GM23338 (cell line): ENCODE measurements around the gene ORC4. TPM values are rescaled to one million over a fixed set of nuclear protein-coding genes. Genes with fewer than 3 reads are reported as not detected.

Experiments used
- ATAC-seq: fragments of 200-7000 bp; cut with Tn5 transposase; 3 replicates; pipeline ENCODE4 v1.9.1; 2020
- DNase-seq: peaks from one replicate; pipeline ENCODE4 v3.0.0-alpha.2; 2015; ENCODE audit warnings: low spot score
- H2AFZ ChIP-seq: fragments of 200-600 bp; sonication (generic); 2 replicates; pipeline ENCODE4 v1.8.0; 2016; ENCODE audit warnings: antibody characterized with exemption, mild to moderate bottlenecking, moderate library complexity
- H3F3A ChIP-seq: fragments of 200-600 bp; sonication (generic); replicated peaks from 2 replicates; pipeline ENCODE4 v1.8.0; 2017; ENCODE audit warnings: antibody characterized with exemption, mixed run types, low read depth
- H3K27ac ChIP-seq: fragments of 200-600 bp; sonication (generic); 2 replicates; pipeline ENCODE4 v1.6.1; 2016; ENCODE audit warnings: low read depth
- H3K27me3 ChIP-seq: fragments of 200-600 bp; sonication (generic); 2 replicates; pipeline ENCODE4 v1.8.0; 2016; ENCODE audit warnings: mild to moderate bottlenecking, mixed run types, moderate library complexity; ENCODE audit not compliant: insufficient read depth
- H3K36me3 ChIP-seq: fragments of 200-600 bp; sonication (generic); 2 replicates; pipeline ENCODE4 v1.8.0; 2016; ENCODE audit warnings: mild to moderate bottlenecking; ENCODE audit not compliant: insufficient read depth
- H3K4me1 ChIP-seq: fragments of 200-600 bp; sonication (generic); 2 replicates; pipeline ENCODE4 v1.8.0; 2016; ENCODE audit warnings: mild to moderate bottlenecking, moderate library complexity; ENCODE audit not compliant: insufficient read depth
- H3K4me2 ChIP-seq: fragments of 200-600 bp; sonication (generic); 2 replicates; pipeline ENCODE4 v1.7.1; 2017; ENCODE audit warnings: mixed run types
- H3K4me3 ChIP-seq: fragments of 200-600 bp; sonication (generic); 2 replicates; pipeline ENCODE4 v1.6.1; 2016; ENCODE audit warnings: mixed run types
- H3K79me2 ChIP-seq: fragments of 200-600 bp; sonication (generic); replicated peaks from 2 replicates; pipeline ENCODE4 v1.8.0; 2017; ENCODE audit warnings: mild to moderate bottlenecking; ENCODE audit not compliant: insufficient read depth
- H3K9me2 ChIP-seq: fragments of 200-600 bp; sonication (generic); 2 replicates; pipeline ENCODE4 v1.8.0; 2017; ENCODE audit not compliant: insufficient read depth
- H4K20me1 ChIP-seq: fragments of 200-600 bp; sonication (generic); replicated peaks from 2 replicates; pipeline ENCODE4 v1.8.0; 2017; ENCODE audit warnings: mild to moderate bottlenecking; ENCODE audit not compliant: insufficient read depth
- H3K27ac Mint-ChIP-seq: 2 replicates; pipeline ENCODE4 v1.8.0; 2020; ENCODE audit warnings: inconsistent platforms, mild to moderate bottlenecking, moderate library complexity, mixed read lengths
- H3K27me3 Mint-ChIP-seq: 3 replicates; pipeline ENCODE4 v1.8.0; 2022; ENCODE audit warnings: low read depth, mild to moderate bottlenecking, moderate library complexity, mixed read lengths, inconsistent platforms; ENCODE audit not compliant: insufficient read depth, poor library complexity
- H3K36me3 Mint-ChIP-seq: 3 replicates; pipeline ENCODE4 v1.8.0; 2021; ENCODE audit warnings: low read depth, mild to moderate bottlenecking, inconsistent platforms, moderate library complexity, mixed read lengths
- H3K4me1 Mint-ChIP-seq: 3 replicates; pipeline ENCODE4 v1.8.0; 2020; ENCODE audit warnings: mild to moderate bottlenecking, inconsistent platforms, mixed read lengths
- H3K4me3 Mint-ChIP-seq: 3 replicates; pipeline ENCODE4 v1.8.0; 2021; ENCODE audit warnings: moderate library complexity, mild to moderate bottlenecking, inconsistent platforms, mixed read lengths
- H3K9me3 Mint-ChIP-seq: 3 replicates; pipeline ENCODE4 v1.8.0; 2020; ENCODE audit warnings: moderate library complexity, mild to moderate bottlenecking, inconsistent platforms, mixed read lengths
- CREB1 ChIP-seq: fragments of 250-450 bp; sonication (Bioruptor Pico); IDR thresholded peaks from 2 replicates; pipeline ENCODE4 v1.5.0; 2020; ENCODE audit warnings: low read depth, mild to moderate bottlenecking, moderate library complexity
- EZH2 ChIP-seq: fragments of 200-600 bp; sonication (generic); IDR thresholded peaks from one replicate; pipeline ENCODE4 v1.8.0; 2017; ENCODE audit warnings: antibody characterized with exemption, mild to moderate bottlenecking, low read depth; ENCODE audit not compliant: unreplicated experiment
- JUNB ChIP-seq: IDR thresholded peaks from one replicate; pipeline ENCODE4 v1.6.1; 2016; ENCODE audit warnings: antibody characterized with exemption; ENCODE audit not compliant: unreplicated experiment
- NANOG ChIP-seq: IDR thresholded peaks from 2 replicates; pipeline ENCODE4 v1.6.1; 2016; ENCODE audit warnings: antibody characterized with exemption, borderline replicate concordance
- POLR2AphosphoS5 ChIP-seq: IDR thresholded peaks from 2 replicates; pipeline ENCODE4 v1.6.1; 2016; ENCODE audit warnings: antibody characterized with exemption, low read depth
- STAT1 ChIP-seq: IDR thresholded peaks from one replicate; pipeline ENCODE4 v1.6.1; 2016; ENCODE audit warnings: antibody characterized with exemption; ENCODE audit not compliant: unreplicated experiment
- ZNF114 ChIP-seq: fragments of 250-450 bp; sonication (Bioruptor Pico); IDR thresholded peaks from 2 replicates; pipeline ENCODE4 v1.5.0; 2020; ENCODE audit warnings: mild to moderate bottlenecking, moderate library complexity
- ZNF331 ChIP-seq: fragments of 250-450 bp; sonication (Bioruptor Pico); IDR thresholded peaks from 2 replicates; pipeline ENCODE4 v1.5.0; 2020; ENCODE audit warnings: low read depth, mild to moderate bottlenecking, moderate library complexity
- polyA plus RNA-seq: library from polyadenylated mRNA; unstranded; fragments of >200 nt; fragmentation: Nextera tagmentation; extraction: Ambion mirVana; gene quantifications from 2 replicates; pipeline ENCODE4 v1.2.1, GENCODE V29; 2016
- total RNA-seq: library from RNA; depleted of rRNA; stranded (reverse); fragments of >200 nt; shearing (Covaris generic); gene quantifications from 2 replicates; pipeline ENCODE4 v1.2.3, GENCODE V29; 2014
- TF ChIP-seq, protein P1 (sequence below): IDR thresholded peaks from 2 replicates; pipeline ENCODE4 v1.6.1; 2016; ENCODE audit warnings: antibody characterized with exemption
- TF ChIP-seq, protein P2 (sequence below), 2 experiments: fragments of 200-600 bp in 1 of 2; sonication (generic) in 1 of 2; conservative IDR thresholded peaks; 2 replicates each; pipeline versions ENCODE4 v1.5.1 to v1.6.1; 2016 to 2017; ENCODE audit warnings: antibody characterized with exemption in 2 of 2, low read depth in 2 of 2, mild to moderate bottlenecking in 2 of 2, moderate library complexity in 1 of 2
- TF ChIP-seq, protein P3 (sequence below): fragments of 250-450 bp; sonication (Bioruptor Pico); IDR thresholded peaks from 2 replicates; pipeline ENCODE4 v1.5.0; 2020; ENCODE audit warnings: mild to moderate bottlenecking, moderate library complexity
- TF ChIP-seq, protein P4 (sequence below): IDR thresholded peaks from one replicate; pipeline ENCODE4 v1.6.1; 2018; ENCODE audit warnings: antibody characterized with exemption; ENCODE audit not compliant: unreplicated experiment

The ORC4 gene
- total and polyA plus RNA-seq, 2 experiments from 2014 or later, result 47.5 to 177 TPM

DNA sequence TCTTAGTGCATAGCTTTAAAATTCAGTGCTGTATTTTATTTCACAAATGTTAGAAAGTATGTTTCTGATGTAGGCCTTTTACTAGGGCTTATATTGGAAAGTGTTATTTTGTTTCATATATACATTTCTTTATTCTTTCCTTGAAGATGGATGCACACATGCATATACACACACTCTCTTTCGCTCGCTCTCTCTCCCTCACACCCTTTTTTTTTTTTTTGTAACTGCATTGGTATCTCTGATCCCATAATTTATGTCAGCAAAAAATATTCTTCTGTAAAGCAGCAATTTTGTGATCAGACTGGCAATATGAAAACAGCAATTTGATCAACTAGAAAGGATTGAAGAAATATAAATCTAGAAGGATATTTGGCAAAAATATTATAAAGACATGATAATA is 2.3 kb upstream of the ORC4 start:
- peak overlapping the region; percentile 99 for H3K4me3 Mint-ChIP-seq

More for the DNA sequence above, 2.3 kb upstream of the ORC4 start:
- Mint-ChIP-seq H3K27ac (no peak overlapping the region), H3K9me3 (no peaks in the 10 kb centered on the region), H3K36me3 (no peaks in the 10 kb centered on the region), H3K27me3 (peaks cover 4% of the 10 kb centered on the region), H3K4me1 (peaks cover 12% of the 10 kb centered on the region)
- H3K9me2 ChIP-seq, result no peaks in the 10 kb centered on the region
- H3K27ac ChIP-seq, result no peak overlapping the region
- H2AFZ ChIP-seq, result no peak overlapping the region
- peaks cover 89% of the 10 kb centered on the region for H3K79me2 ChIP-seq
- H3K4me2 ChIP-seq, result peak overlapping the region; percentile 81
- no peaks in the 10 kb centered on the region for H3K27me3 ChIP-seq
- DNase-seq, result no peak
- H3K36me3 ChIP-seq, result no peaks in the 10 kb centered on the region
- peak overlapping the region; percentile 86 for H3K4me3 ChIP-seq
- H4K20me1 ChIP-seq, result peaks cover 6% of the 10 kb centered on the region; the same call in 1 of the 2 replicates
- no peak for ATAC-seq
- TF ChIP-seq, protein P1, sequence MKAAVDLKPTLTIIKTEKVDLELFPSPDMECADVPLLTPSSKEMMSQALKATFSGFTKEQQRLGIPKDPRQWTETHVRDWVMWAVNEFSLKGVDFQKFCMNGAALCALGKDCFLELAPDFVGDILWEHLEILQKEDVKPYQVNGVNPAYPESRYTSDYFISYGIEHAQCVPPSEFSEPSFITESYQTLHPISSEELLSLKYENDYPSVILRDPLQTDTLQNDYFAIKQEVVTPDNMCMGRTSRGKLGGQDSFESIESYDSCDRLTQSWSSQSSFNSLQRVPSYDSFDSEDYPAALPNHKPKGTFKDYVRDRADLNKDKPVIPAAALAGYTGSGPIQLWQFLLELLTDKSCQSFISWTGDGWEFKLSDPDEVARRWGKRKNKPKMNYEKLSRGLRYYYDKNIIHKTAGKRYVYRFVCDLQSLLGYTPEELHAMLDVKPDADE, result no peak
- TF ChIP-seq, protein P2, sequence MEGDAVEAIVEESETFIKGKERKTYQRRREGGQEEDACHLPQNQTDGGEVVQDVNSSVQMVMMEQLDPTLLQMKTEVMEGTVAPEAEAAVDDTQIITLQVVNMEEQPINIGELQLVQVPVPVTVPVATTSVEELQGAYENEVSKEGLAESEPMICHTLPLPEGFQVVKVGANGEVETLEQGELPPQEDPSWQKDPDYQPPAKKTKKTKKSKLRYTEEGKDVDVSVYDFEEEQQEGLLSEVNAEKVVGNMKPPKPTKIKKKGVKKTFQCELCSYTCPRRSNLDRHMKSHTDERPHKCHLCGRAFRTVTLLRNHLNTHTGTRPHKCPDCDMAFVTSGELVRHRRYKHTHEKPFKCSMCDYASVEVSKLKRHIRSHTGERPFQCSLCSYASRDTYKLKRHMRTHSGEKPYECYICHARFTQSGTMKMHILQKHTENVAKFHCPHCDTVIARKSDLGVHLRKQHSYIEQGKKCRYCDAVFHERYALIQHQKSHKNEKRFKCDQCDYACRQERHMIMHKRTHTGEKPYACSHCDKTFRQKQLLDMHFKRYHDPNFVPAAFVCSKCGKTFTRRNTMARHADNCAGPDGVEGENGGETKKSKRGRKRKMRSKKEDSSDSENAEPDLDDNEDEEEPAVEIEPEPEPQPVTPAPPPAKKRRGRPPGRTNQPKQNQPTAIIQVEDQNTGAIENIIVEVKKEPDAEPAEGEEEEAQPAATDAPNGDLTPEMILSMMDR (conservative IDR thresholded peaks at IDR 0.05; ENCODE audit: low read depth in 2 of 2), result no peak
- TF ChIP-seq, protein P3, sequence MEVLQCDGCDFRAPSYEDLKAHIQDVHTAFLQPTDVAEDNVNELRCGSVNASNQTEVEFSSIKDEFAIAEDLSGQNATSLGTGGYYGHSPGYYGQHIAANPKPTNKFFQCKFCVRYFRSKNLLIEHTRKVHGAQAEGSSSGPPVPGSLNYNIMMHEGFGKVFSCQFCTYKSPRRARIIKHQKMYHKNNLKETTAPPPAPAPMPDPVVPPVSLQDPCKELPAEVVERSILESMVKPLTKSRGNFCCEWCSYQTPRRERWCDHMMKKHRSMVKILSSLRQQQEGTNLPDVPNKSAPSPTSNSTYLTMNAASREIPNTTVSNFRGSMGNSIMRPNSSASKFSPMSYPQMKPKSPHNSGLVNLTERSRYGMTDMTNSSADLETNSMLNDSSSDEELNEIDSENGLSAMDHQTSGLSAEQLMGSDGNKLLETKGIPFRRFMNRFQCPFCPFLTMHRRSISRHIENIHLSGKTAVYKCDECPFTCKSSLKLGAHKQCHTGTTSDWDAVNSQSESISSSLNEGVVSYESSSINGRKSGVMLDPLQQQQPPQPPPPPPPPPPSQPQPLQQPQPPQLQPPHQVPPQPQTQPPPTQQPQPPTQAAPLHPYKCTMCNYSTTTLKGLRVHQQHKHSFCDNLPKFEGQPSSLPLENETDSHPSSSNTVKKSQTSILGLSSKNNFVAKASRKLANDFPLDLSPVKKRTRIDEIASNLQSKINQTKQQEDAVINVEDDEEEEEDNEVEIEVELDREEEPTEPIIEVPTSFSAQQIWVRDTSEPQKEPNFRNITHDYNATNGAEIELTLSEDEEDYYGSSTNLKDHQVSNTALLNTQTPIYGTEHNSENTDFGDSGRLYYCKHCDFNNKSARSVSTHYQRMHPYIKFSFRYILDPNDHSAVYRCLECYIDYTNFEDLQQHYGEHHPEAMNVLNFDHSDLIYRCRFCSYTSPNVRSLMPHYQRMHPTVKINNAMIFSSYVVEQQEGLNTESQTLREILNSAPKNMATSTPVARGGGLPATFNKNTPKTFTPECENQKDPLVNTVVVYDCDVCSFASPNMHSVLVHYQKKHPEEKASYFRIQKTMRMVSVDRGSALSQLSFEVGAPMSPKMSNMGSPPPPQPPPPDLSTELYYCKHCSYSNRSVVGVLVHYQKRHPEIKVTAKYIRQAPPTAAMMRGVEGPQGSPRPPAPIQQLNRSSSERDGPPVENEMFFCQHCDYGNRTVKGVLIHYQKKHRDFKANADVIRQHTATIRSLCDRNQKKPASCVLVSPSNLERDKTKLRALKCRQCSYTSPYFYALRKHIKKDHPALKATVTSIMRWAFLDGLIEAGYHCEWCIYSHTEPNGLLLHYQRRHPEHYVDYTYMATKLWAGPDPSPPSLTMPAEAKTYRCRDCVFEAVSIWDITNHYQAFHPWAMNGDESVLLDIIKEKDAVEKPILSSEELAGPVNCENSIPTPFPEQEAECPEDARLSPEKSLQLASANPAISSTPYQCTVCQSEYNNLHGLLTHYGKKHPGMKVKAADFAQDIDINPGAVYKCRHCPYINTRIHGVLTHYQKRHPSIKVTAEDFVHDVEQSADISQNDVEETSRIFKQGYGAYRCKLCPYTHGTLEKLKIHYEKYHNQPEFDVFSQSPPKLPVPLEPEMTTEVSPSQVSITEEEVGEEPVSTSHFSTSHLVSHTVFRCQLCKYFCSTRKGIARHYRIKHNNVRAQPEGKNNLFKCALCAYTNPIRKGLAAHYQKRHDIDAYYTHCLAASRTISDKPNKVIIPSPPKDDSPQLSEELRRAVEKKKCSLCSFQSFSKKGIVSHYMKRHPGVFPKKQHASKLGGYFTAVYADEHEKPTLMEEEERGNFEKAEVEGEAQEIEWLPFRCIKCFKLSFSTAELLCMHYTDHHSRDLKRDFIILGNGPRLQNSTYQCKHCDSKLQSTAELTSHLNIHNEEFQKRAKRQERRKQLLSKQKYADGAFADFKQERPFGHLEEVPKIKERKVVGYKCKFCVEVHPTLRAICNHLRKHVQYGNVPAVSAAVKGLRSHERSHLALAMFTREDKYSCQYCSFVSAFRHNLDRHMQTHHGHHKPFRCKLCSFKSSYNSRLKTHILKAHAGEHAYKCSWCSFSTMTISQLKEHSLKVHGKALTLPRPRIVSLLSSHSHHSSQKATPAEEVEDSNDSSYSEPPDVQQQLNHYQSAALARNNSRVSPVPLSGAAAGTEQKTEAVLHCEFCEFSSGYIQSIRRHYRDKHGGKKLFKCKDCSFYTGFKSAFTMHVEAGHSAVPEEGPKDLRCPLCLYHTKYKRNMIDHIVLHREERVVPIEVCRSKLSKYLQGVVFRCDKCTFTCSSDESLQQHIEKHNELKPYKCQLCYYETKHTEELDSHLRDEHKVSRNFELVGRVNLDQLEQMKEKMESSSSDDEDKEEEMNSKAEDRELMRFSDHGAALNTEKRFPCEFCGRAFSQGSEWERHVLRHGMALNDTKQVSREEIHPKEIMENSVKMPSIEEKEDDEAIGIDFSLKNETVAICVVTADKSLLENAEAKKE (CRISPR knock-in tag), result no peak
- TF ChIP-seq, protein P4, sequence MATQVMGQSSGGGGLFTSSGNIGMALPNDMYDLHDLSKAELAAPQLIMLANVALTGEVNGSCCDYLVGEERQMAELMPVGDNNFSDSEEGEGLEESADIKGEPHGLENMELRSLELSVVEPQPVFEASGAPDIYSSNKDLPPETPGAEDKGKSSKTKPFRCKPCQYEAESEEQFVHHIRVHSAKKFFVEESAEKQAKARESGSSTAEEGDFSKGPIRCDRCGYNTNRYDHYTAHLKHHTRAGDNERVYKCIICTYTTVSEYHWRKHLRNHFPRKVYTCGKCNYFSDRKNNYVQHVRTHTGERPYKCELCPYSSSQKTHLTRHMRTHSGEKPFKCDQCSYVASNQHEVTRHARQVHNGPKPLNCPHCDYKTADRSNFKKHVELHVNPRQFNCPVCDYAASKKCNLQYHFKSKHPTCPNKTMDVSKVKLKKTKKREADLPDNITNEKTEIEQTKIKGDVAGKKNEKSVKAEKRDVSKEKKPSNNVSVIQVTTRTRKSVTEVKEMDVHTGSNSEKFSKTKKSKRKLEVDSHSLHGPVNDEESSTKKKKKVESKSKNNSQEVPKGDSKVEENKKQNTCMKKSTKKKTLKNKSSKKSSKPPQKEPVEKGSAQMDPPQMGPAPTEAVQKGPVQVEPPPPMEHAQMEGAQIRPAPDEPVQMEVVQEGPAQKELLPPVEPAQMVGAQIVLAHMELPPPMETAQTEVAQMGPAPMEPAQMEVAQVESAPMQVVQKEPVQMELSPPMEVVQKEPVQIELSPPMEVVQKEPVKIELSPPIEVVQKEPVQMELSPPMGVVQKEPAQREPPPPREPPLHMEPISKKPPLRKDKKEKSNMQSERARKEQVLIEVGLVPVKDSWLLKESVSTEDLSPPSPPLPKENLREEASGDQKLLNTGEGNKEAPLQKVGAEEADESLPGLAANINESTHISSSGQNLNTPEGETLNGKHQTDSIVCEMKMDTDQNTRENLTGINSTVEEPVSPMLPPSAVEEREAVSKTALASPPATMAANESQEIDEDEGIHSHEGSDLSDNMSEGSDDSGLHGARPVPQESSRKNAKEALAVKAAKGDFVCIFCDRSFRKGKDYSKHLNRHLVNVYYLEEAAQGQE, result no peak
- no peak for TF ChIP-seq NANOG
- no peak for TF ChIP-seq POLR2AphosphoS5
- TF ChIP-seq STAT1, result no peak
- no peak for TF ChIP-seq ZNF114 (CRISPR knock-in tag)
- no peak for TF ChIP-seq CREB1 (CRISPR knock-in tag)
- no peak for TF ChIP-seq ZNF331
- no peak for TF ChIP-seq JUNB
- TF ChIP-seq EZH2, result no peak
- no peaks in the 10 kb centered on the region; the same call in 1 of the 2 replicates for H3F3A ChIP-seq
- peaks cover 21% of the 10 kb centered on the region for H3K4me1 ChIP-seq
